HFFc6 (cell line): ENCODE measurements around the gene TNNT1. TPM values are rescaled to one million over a fixed set of nuclear protein-coding genes. Genes with fewer than 3 reads are reported as not detected.

Experiments
- DNase-seq: peaks from one replicate; pipeline ENCODE4 v3.0.0-alpha.2; 2018
- H3K27ac Mint-ChIP-seq: 2 replicates; pipeline ENCODE4 v1.8.0; 2020; ENCODE audit warnings: mild to moderate bottlenecking, mixed read lengths
- H3K27me3 Mint-ChIP-seq: 2 replicates; pipeline ENCODE4 v1.8.0; 2021; ENCODE audit warnings: mild to moderate bottlenecking, moderate library complexity, mixed read lengths; ENCODE audit not compliant: insufficient read depth
- H3K36me3 Mint-ChIP-seq: 2 replicates; pipeline ENCODE4 v1.8.0; 2021; ENCODE audit warnings: low read depth, mixed read lengths
- H3K4me1 Mint-ChIP-seq: 2 replicates; pipeline ENCODE4 v1.8.0; 2020; ENCODE audit warnings: low read depth, mixed read lengths
- H3K4me3 Mint-ChIP-seq: 2 replicates; pipeline ENCODE4 v1.8.0; 2020; ENCODE audit warnings: mild to moderate bottlenecking, moderate library complexity, mixed read lengths
- H3K9me3 Mint-ChIP-seq: 2 replicates; pipeline ENCODE4 v1.8.0; 2020; ENCODE audit warnings: mild to moderate bottlenecking, mixed read lengths
- CTCF ChIP-seq: fragments of 200-600 bp; sonication (generic); IDR thresholded peaks from 2 replicates; pipeline ENCODE4 v1.5.0; 2021; ENCODE audit warnings: antibody characterized with exemption, mild to moderate bottlenecking
- total RNA-seq, 6 experiments: library from RNA; stranded (reverse); fragmentation: NEBNext Ultra II Directional; extraction: Animal tissue kit (Norgen Biotek cat#: 25700); gene quantifications; 2 replicates in 1 of 6; 3 replicates in 5 of 6; pipeline ENCODE4 v1.2.3, GENCODE V29; 2021

TNNT1 gene
- total RNA-seq, 6 experiments from 2014 or later: 4.1 to 8.8 (median 7.3) TPM

- peaks cover 13% of the 10 kb centered on the region for H3K27me3 Mint-ChIP-seq
- no peaks in the 10 kb centered on the region for H3K9me3 Mint-ChIP-seq
- peaks cover 32% of the 10 kb centered on the region for H3K4me1 Mint-ChIP-seq
- DNase-seq: peak; percentile 86
- peak overlapping the region; percentile 94 for H3K27ac Mint-ChIP-seq
- H3K4me3 Mint-ChIP-seq: peak overlapping the region; percentile 83
- peaks cover 4% of the 10 kb centered on the region; the same call in 1 of the 2 replicates for H3K36me3 Mint-ChIP-seq
- no peak for TF ChIP-seq CTCF
Observed at GRCh38 chr19:55178781-55179599, 30.0 kb upstream of the TNNT1 start.

GRCh38 chr19:55176076-55176475, 27.1 kb upstream of the TNNT1 start:
- no peak for DNase-seq
- H3K4me3 Mint-ChIP-seq: no peak overlapping the region
- no peak overlapping the region for H3K27ac Mint-ChIP-seq
- TF ChIP-seq CTCF: no peak
- peaks cover 4% of the 10 kb centered on the region; the same call in 1 of the 2 replicates for H3K36me3 Mint-ChIP-seq
- no peaks in the 10 kb centered on the region for H3K9me3 Mint-ChIP-seq
- peaks cover 11% of the 10 kb centered on the region for H3K27me3 Mint-ChIP-seq
- peaks cover 51% of the 10 kb centered on the region for H3K4me1 Mint-ChIP-seq

GRCh38 chr19:55175117-55175867, 26.3 kb upstream of the TNNT1 start:
- no peak for DNase-seq

DNA sequence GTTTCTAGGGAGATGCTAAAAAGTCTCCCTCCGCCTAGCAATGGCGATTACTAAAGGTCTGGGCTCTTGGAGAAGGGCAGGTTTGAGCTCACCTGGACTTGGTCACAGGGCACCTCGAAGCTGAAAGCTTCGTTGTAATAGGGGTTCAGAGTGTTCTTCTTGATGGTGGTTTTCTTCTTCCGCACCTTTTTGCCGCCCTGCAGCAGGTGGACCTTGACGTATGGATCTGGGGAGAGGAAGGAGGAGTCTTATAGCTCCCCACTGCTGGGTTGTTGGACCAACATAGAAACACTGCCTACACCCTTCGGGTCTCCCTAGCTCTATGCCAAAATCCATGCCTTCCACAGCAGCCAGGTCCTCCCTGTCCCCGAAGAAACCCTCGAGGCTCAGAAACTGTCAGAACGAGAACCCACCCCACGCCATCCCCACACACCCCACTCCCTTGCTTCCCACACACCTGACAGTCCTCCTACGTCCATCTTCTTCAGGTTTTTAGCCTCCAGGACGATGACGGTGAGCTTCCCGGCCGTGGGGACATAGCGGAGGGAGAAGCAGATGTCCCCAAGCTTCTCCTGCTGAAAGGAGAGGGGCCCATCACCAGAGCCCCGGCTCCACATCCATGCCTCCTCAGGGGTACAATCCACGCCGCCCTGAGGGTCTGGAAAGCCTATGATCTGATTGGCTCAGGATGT, 25.6 kb upstream of the TNNT1 start:
- Mint-ChIP-seq H3K27me3 (peaks cover 5% of the 10 kb centered on the region; the same call in 1 of the 2 replicates), H3K9me3 (no peaks in the 10 kb centered on the region), H3K4me1 (peaks cover 43% of the 10 kb centered on the region), H3K36me3 (peaks cover 4% of the 10 kb centered on the region; the same call in 1 of the 2 replicates), H3K27ac (0 out of 2 replicates have a peak overlapping the region, but pooled peaks have one; percentile 91), H3K4me3 (peak overlapping the region; percentile 91)
- TF ChIP-seq CTCF: no peak
- DNase-seq: no peak

More at GRCh38 chr19:55175117-55175867, 26.3 kb upstream of the TNNT1 start:
- Mint-ChIP-seq H3K9me3 (no peaks in the 10 kb centered on the region), H3K27me3 (peaks cover 5% of the 10 kb centered on the region; the same call in 1 of the 2 replicates), H3K4me3 (no peak overlapping the region), H3K4me1 (peaks cover 48% of the 10 kb centered on the region), H3K36me3 (peaks cover 4% of the 10 kb centered on the region; the same call in 1 of the 2 replicates), H3K27ac (no peak overlapping the region)
- no peak for TF ChIP-seq CTCF

DNA sequence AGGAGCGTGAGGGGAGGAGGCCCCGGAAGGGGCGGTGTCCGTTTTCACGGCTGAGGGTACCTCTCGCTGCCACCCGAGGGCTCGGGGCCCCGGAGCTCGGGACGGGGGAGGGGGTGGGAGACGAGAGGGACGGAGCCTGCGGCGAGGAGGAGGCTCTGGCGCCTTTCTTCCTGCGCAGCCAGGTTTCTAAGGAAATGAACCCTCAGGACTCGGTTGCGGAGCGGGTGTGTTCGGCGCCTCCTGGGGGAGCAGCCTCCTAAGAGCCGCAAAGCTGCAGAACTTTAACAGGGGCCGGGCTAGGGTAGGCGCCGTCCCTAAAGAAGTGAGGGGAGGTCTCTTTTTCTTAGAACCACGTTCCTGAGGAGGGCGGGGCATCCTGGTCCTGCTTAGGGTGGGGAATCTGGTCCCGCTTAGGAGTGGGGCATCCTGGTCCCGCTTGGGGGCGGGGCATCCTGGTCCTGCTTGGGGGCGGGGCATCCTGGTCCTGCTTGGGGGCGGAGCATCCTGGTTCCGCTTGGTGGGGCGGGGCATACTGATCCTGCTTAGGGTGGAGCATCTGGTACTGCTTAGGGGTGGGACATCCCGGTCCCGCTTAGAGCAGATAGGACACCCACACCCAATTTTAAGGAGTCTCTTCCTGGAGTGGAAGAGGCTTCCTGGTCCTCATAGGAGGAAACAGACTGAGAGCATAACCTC, 24.9 kb upstream of the TNNT1 start:
- peaks cover 6% of the 10 kb centered on the region for H3K27me3 Mint-ChIP-seq
- H3K4me1 Mint-ChIP-seq: peaks cover 36% of the 10 kb centered on the region
- no peaks in the 10 kb centered on the region for H3K9me3 Mint-ChIP-seq
- 0 out of 2 replicates have a peak, but pooled peaks have one; percentile 11 for TF ChIP-seq CTCF
- peak; percentile 81 for DNase-seq
- H3K4me3 Mint-ChIP-seq: peak overlapping the region; percentile 91
- H3K36me3 Mint-ChIP-seq: peaks cover 4% of the 10 kb centered on the region; the same call in 1 of the 2 replicates
- H3K27ac Mint-ChIP-seq: peak overlapping the region; percentile 91
